Measurements from ENCODE around the gene EVC2. TPM values are rescaled to one million over a fixed set of nuclear protein-coding genes. Genes with fewer than 3 reads are reported as not detected.

EVC2 gene
- total RNA-seq, 1 experiment from 2014 or later: 3.2 TPM

GRCh38 chr4:5616331-5616950 lies 91.9 kb downstream of the EVC2 start:
- no peaks in the 10 kb centered on the region for H3K27me3 ChIP-seq (ENCODE audit: low read length)
- no peak for DNase-seq
- ChIA-PET POLR2A (ENCODE audit: unreplicated experiment) (no interaction called here), CTCF (no interaction called here)
- no peaks in the 10 kb centered on the region for H3K4me1 ChIP-seq (ENCODE audit: insufficient read depth, low read length)
- H4K20me1 ChIP-seq (ENCODE audit: low read length): no peaks in the 10 kb centered on the region
- H3K9me2 ChIP-seq (replicated peaks; ENCODE audit: low read length): no peaks in the 10 kb centered on the region
- intact Hi-C loops (cut with micrococcal nuclease): no loop called here
- BruUV-seq (replicated peaks): no TSS peak
- no peak overlapping the region for H3K27ac ChIP-seq (ENCODE audit: low read length)
- H3K36me3 ChIP-seq (ENCODE audit: low read depth, low read length): no peaks in the 10 kb centered on the region
- no peaks in the 10 kb centered on the region for H3K79me2 ChIP-seq (ENCODE audit: low read length)
- ATAC-seq: no peak
- H3K4me3 ChIP-seq (ENCODE audit: low read length): no peak overlapping the region
- no peak overlapping the region for H3K9ac ChIP-seq (ENCODE audit: low read length)
- no peak overlapping the region for H2AFZ ChIP-seq (ENCODE audit: low read length)
- TF ChIP-seq EZH2 (IDR thresholded peaks at IDR 0.05; ENCODE audit: low read length, unreplicated experiment): no peak
- no peak for TF ChIP-seq CTCF (conservative IDR thresholded peaks at IDR 0.05; ENCODE audit: low read depth, low read length)
- TF ChIP-seq EZH2phosphoT487 (IDR thresholded peaks at IDR 0.05; ENCODE audit: borderline replicate concordance, low read length): no peak
- no peaks in the 10 kb centered on the region for H3K9me3 ChIP-seq (ENCODE audit: low read length)
- H3F3A ChIP-seq (ENCODE audit: low read length, unreplicated experiment): no peaks in the 10 kb centered on the region
- no peak overlapping the region for H3K4me2 ChIP-seq (ENCODE audit: low read length)

- Histone ChIP-seq H3K27ac (ENCODE audit: low read length) (no peak overlapping the region), H3K79me2 (ENCODE audit: low read length) (no peaks in the 10 kb centered on the region), H2AFZ (ENCODE audit: low read length) (no peak overlapping the region), H3K9ac (ENCODE audit: low read length) (no peak overlapping the region), H4K20me1 (ENCODE audit: low read length) (no peaks in the 10 kb centered on the region), H3F3A (ENCODE audit: low read length, unreplicated experiment) (no peaks in the 10 kb centered on the region), H3K9me3 (ENCODE audit: low read length) (no peaks in the 10 kb centered on the region), H3K9me2 (replicated peaks; ENCODE audit: low read length) (no peaks in the 10 kb centered on the region), H3K36me3 (ENCODE audit: low read depth, low read length) (no peaks in the 10 kb centered on the region), H3K4me3 (ENCODE audit: low read length) (no peak overlapping the region), H3K27me3 (ENCODE audit: low read length) (no peaks in the 10 kb centered on the region), H3K4me2 (ENCODE audit: low read length) (no peak overlapping the region), H3K4me1 (ENCODE audit: insufficient read depth, low read length) (no peaks in the 10 kb centered on the region)
- intact Hi-C loops (cut with micrococcal nuclease): no loop called here
- CTCF ChIA-PET: no interaction called here
- DNase-seq (no peak), ATAC-seq (no peak)
- BruUV-seq (replicated peaks): no TSS peak
- no peak for TF ChIP-seq CTCF (conservative IDR thresholded peaks at IDR 0.05; ENCODE audit: low read depth, low read length)
- TF ChIP-seq EZH2phosphoT487 (IDR thresholded peaks at IDR 0.05; ENCODE audit: borderline replicate concordance, low read length): no peak
- TF ChIP-seq EZH2 (IDR thresholded peaks at IDR 0.05; ENCODE audit: low read length, unreplicated experiment): no peak
- POLR2A ChIA-PET (ENCODE audit: unreplicated experiment): no interaction called here
These were observed 92.8 kb downstream of the EVC2 start for GRCh38 chr4:5615496-5616075.

GRCh38 chr4:5611750-5612149 lies 96.6 kb downstream of the EVC2 start:
- no peak for ATAC-seq
- no peak overlapping the region for H3K4me3 ChIP-seq (ENCODE audit: low read length)
- H3F3A ChIP-seq (ENCODE audit: low read length, unreplicated experiment): no peaks in the 10 kb centered on the region
- no peaks in the 10 kb centered on the region for H3K9me3 ChIP-seq (ENCODE audit: low read length)
- H4K20me1 ChIP-seq (ENCODE audit: low read length): no peaks in the 10 kb centered on the region
- BruUV-seq (replicated peaks): no TSS peak
- ChIA-PET CTCF (no interaction called here), POLR2A (ENCODE audit: unreplicated experiment) (no interaction called here)
- H3K9ac ChIP-seq (ENCODE audit: low read length): no peak overlapping the region
- no peak overlapping the region for H2AFZ ChIP-seq (ENCODE audit: low read length)
- no peaks in the 10 kb centered on the region for H3K79me2 ChIP-seq (ENCODE audit: low read length)
- H3K4me2 ChIP-seq (ENCODE audit: low read length): no peak overlapping the region
- intact Hi-C loops (cut with micrococcal nuclease): no loop called here
- H3K4me1 ChIP-seq (ENCODE audit: insufficient read depth, low read length): no peaks in the 10 kb centered on the region
- no peaks in the 10 kb centered on the region for H3K27me3 ChIP-seq (ENCODE audit: low read length)
- TF ChIP-seq EZH2 (IDR thresholded peaks at IDR 0.05; ENCODE audit: low read length, unreplicated experiment) (no peak), EZH2phosphoT487 (IDR thresholded peaks at IDR 0.05; ENCODE audit: borderline replicate concordance, low read length) (no peak), CTCF (conservative IDR thresholded peaks at IDR 0.05; ENCODE audit: low read depth, low read length) (no peak)
- H3K36me3 ChIP-seq (ENCODE audit: low read depth, low read length): no peaks in the 10 kb centered on the region
- no peak for DNase-seq
- H3K27ac ChIP-seq (ENCODE audit: low read length): no peak overlapping the region
- H3K9me2 ChIP-seq (replicated peaks; ENCODE audit: low read length): no peaks in the 10 kb centered on the region

Measured in PC-3 (cell line).